22Rv1 (cell line): ENCODE data around the gene FERMT1.

Source experiments
- H3K27ac ChIP-seq: fragments of 450-650 bp; 2 replicates; pipeline ENCODE4 v1.5.1; 2017
- CTCF ChIP-seq: fragments of 450-650 bp; IDR thresholded peaks from 2 replicates; pipeline ENCODE4 v1.5.1; 2017; ENCODE audit warnings: mild to moderate bottlenecking
- ZFX ChIP-seq: fragments of 450-650 bp; IDR thresholded peaks from 2 replicates; pipeline ENCODE4 v1.6.1; 2017; ENCODE audit warnings: antibody characterized with exemption, borderline replicate concordance

FERMT1 gene

GRCh38 chr20:6029538-6029937 is 93.3 kb downstream of the FERMT1 start:
- no peak overlapping the region for H3K27ac ChIP-seq
- TF ChIP-seq ZFX = no peak
- no peak for TF ChIP-seq CTCF

- H3K27ac ChIP-seq = no peak overlapping the region
- TF ChIP-seq CTCF = no peak
- no peak for TF ChIP-seq ZFX
Observed at GRCh38 chr20:6028818-6029217, 94.0 kb downstream of the FERMT1 start.

- no peak for TF ChIP-seq ZFX
- TF ChIP-seq CTCF = no peak
- H3K27ac ChIP-seq = no peak overlapping the region
Observed at GRCh38 chr20:6026051-6026450, 96.8 kb downstream of the FERMT1 start.
